K562 (cell line): Measurements from ENCODE around the gene PLSCR3. TPM values are rescaled to one million over a fixed set of nuclear protein-coding genes. Genes with fewer than 3 reads are reported as not detected.

Source experiments
- ATAC-seq: fragments of 200-7000 bp; cut with Tn5 transposase; 3 replicates; pipeline ENCODE4 v1.9.1; 2020; ENCODE audit warnings: moderate library complexity
- BruUV-seq: library from RNA; stranded (reverse); fragments of 400-500 nt; replicated peaks from 2 replicates; lab custom pipeline; 2021; lab: Mats Ljungman, UMichigan
- CTCF ChIA-PET: fragments of 300-600 bp; formaldehyde crosslinking; extraction: SDS; loops from one replicate; lab custom pipeline; 2021; ENCODE audit warnings: low intra/inter-chr PET ratio; lab: Yijun Ruan, JAX
- POLR2A ChIA-PET: fragments of 300-600, 350-650 bp; sonication (Branson Sonifier 250); formaldehyde crosslinking; extraction: SDS; loops from one replicate; lab custom pipeline; 2021; ENCODE audit warnings: antibody characterized with exemption, inconsistent platforms; lab: Yijun Ruan, JAX
- DNase-seq, 4 experiments: peaks; one replicate each; pipeline versions ENCODE4 v3.0.0 to v3.0.0-alpha.2; 2011 to 2018; ENCODE audit warnings: low spot score in 3 of 4, mixed read lengths in 3 of 4; ENCODE audit errors: extremely low read depth in 1 of 4
- FAIRE-seq: peaks from 2 replicates; lab custom pipeline; 2011; peaks lifted over from hg19 to GRCh38; lab: Jason Lieb, UNC
- H2AFZ ChIP-seq: 2 replicates; pipeline ENCODE4 v1.6.0; 2011; ENCODE audit warnings: low read depth, low read length, control low read depth, inconsistent platforms
- H3K27ac ChIP-seq: fragments of 200-600 bp; 3 replicates; pipeline ENCODE4 v1.8.0; 2011; ENCODE audit warnings: low read depth, mild to moderate bottlenecking, control low read depth, inconsistent platforms, low read length, moderate library complexity, mixed read lengths; ENCODE audit errors: extremely low read depth
- H3K27me3 ChIP-seq, 2 experiments: fragments of 300-600 bp in 1 of 2; 2 replicates in 1 of 2; 3 replicates in 1 of 2; pipeline versions ENCODE4 v1.6.0 to v1.8.0; 2011; ENCODE audit warnings: inconsistent platforms in 2 of 2, low read length in 2 of 2, mild to moderate bottlenecking in 1 of 2, mixed read lengths in 1 of 2, moderate library complexity in 1 of 2; ENCODE audit not compliant: control insufficient read depth in 2 of 2, insufficient read depth in 2 of 2
- H3K36me3 ChIP-seq: fragments of 300-600 bp; 3 replicates; pipeline ENCODE4 v1.8.0; 2011; ENCODE audit warnings: mild to moderate bottlenecking, low read length, inconsistent platforms; ENCODE audit not compliant: control insufficient read depth, insufficient read depth
- H3K4me1 ChIP-seq, 2 experiments: fragments of 200-600 bp in 1 of 2; replicated peaks in 1 of 2; 2 replicates in 1 of 2; 3 replicates in 1 of 2; pipeline versions ENCODE4 v1.5.1 to v1.8.0; 2011; ENCODE audit warnings: inconsistent platforms in 2 of 2, low read length in 2 of 2, mild to moderate bottlenecking in 1 of 2, mixed read lengths in 1 of 2, moderate library complexity in 1 of 2; ENCODE audit not compliant: control insufficient read depth in 2 of 2, insufficient read depth in 2 of 2
- H3K4me2 ChIP-seq: 2 replicates; pipeline ENCODE4 v1.6.1; 2011; ENCODE audit warnings: low read length, control low read depth, inconsistent platforms, mixed read lengths; ENCODE audit not compliant: insufficient read depth
- H3K4me3 ChIP-seq: fragments of 200-600 bp; sonication (generic), shearing (Covaris generic); 2 replicates; pipeline ENCODE4 v1.5.1; 2016; ENCODE audit warnings: control low read depth, inconsistent platforms
- H3K79me2 ChIP-seq: fragments of 200-600 bp; 3 replicates; pipeline ENCODE4 v1.8.0; 2011; ENCODE audit warnings: low read length, inconsistent platforms; ENCODE audit not compliant: control insufficient read depth, insufficient read depth
- H3K9ac ChIP-seq, 2 experiments: 2 replicates each; pipeline versions ENCODE4 v1.6.0 to v1.6.1; 2011; ENCODE audit warnings: low read depth in 2 of 2, low read length in 2 of 2, control low read depth in 1 of 2, inconsistent platforms in 1 of 2, mild to moderate bottlenecking in 1 of 2, mixed read lengths in 1 of 2; ENCODE audit not compliant: insufficient read depth in 1 of 2
- H3K9me1 ChIP-seq: one replicate; pipeline ENCODE4 v1.6.0; 2011; ENCODE audit warnings: inconsistent platforms, mild to moderate bottlenecking, low read length, moderate library complexity; ENCODE audit not compliant: control insufficient read depth, insufficient read depth
- H3K9me3 ChIP-seq: replicated peaks from 2 replicates; pipeline ENCODE4 v1.5.1; 2011; ENCODE audit warnings: low read depth, low read length, inconsistent platforms; ENCODE audit not compliant: control insufficient read depth, insufficient read depth
- H4K20me1 ChIP-seq: replicated peaks from 2 replicates; pipeline ENCODE4 v1.6.1; 2011; ENCODE audit warnings: low read length, inconsistent platforms, mixed read lengths; ENCODE audit not compliant: control insufficient read depth, insufficient read depth
- CREBBP ChIP-seq: IDR thresholded peaks from one replicate; pipeline ENCODE4 v1.6.1; 2012; ENCODE audit warnings: low read depth, mild to moderate bottlenecking, control low read depth, inconsistent platforms, low read length
- HBP1 ChIP-seq: fragments of 450-650 bp; formaldehyde crosslinking; IDR thresholded peaks from 2 replicates; pipeline ENCODE4 v1.4.0; 2022; ENCODE audit warnings: missing genetic modification characterization
- HMGXB4 ChIP-seq: sonication (generic); formaldehyde crosslinking; IDR thresholded peaks from 2 replicates; pipeline ENCODE4 v1.8.1; 2023; ENCODE audit warnings: mild to moderate bottlenecking, missing genetic modification reagents
- MTA3 ChIP-seq: fragments of 450-650 bp; formaldehyde crosslinking; IDR thresholded peaks from 2 replicates; pipeline ENCODE4 v1.6.1; 2017; ENCODE audit warnings: mild to moderate bottlenecking, borderline replicate concordance
- RBM39 ChIP-seq: fragments of 200-400 bp; formaldehyde crosslinking; optimal IDR thresholded peaks from 2 replicates; pipeline ENCODE3; 2018; ENCODE audit warnings: low read depth, low read length
- SMARCA4 ChIP-seq: fragments of 450-650 bp; IDR thresholded peaks from 2 replicates; pipeline ENCODE4 v1.6.1; 2016
- TBL1XR1 ChIP-seq, 2 experiments: IDR thresholded peaks; 2 replicates each; pipeline ENCODE4 v1.6.1; 2012; ENCODE audit warnings: improper control_type of control experiment in 2 of 2, low read length in 2 of 2, mild to moderate bottlenecking in 1 of 2
- XRCC5 ChIP-seq: fragments of 200-400 bp; formaldehyde crosslinking; IDR thresholded peaks from 2 replicates; pipeline ENCODE4 v1.6.1; 2017; ENCODE audit warnings: low read depth, mild to moderate bottlenecking, low read length
- ZBTB26 ChIP-seq: fragments of 450-650 bp; formaldehyde crosslinking; IDR thresholded peaks from 2 replicates; pipeline ENCODE4 v1.4.0; 2022; ENCODE audit warnings: missing genetic modification characterization
- ZNF586 ChIP-seq: fragments of 450-650 bp; formaldehyde crosslinking; conservative IDR thresholded peaks from 2 replicates; pipeline ENCODE4 v1.4.0; 2020; ENCODE audit warnings: mild to moderate bottlenecking, moderate library complexity
- ZNF766 ChIP-seq: fragments of 200-800 bp; sonication (Bioruptor generic); conservative IDR thresholded peaks from 2 replicates; pipeline ENCODE4 v1.6.1; 2016; ENCODE audit warnings: missing genetic modification characterization, missing compliant biosample characterization
- WGBS: fragments of 100-300 bp; shearing (Covaris generic); methylation state at CpG from one replicate; pipeline ENCODE4 v1.1.6; 2016; ENCODE audit warnings: low coverage, mixed read lengths; ENCODE audit not compliant: insufficient coverage; ENCODE audit errors: missing lambda C conversion rate; 5-methylcytosine and 5-hydroxymethylcytosine counted together
- in situ Hi-C: fragments of 300-500 bp; cut with MboI; formaldehyde crosslinking; loops from 4 replicates; pipeline ENCODE4 v1.15.0; 2018; ENCODE audit warnings: inconsistent platforms, mixed read lengths
- intact Hi-C: fragments of 100-400 bp; cut with micrococcal nuclease; formaldehyde crosslinking; loops from 2 replicates; pipeline ENCODE4 v1.14.2; 2022
- polyA plus RNA-seq, 8 experiments: library from polyadenylated mRNA; depleted of rRNA in 4 of 8; stranded (reverse) in 5 of 8; unstranded in 3 of 8; fragments of >200 nt; fragmentation: Nextera tagmentation in 2 of 8; fragmentation: Illumina TruSeq in 1 of 8; extraction: Ambion mirVana in 2 of 8; extraction: Trizol in 1 of 8; gene quantifications; 2 replicates each; pipeline versions ENCODE4 v1.2.1 to v1.2.3, GENCODE V29; 2011 to 2014; ENCODE audit warnings: inconsistent platforms in 1 of 8, missing spikeins in 1 of 8
- total RNA-seq, 7 experiments: library from RNA; depleted of rRNA in 6 of 7; stranded (reverse); fragments of >200 nt in 6 of 7; fragmentation: Illumina TruSeq in 2 of 7; extraction: Trizol in 2 of 7; gene quantifications; 2 replicates each; pipeline versions ENCODE4 v1.2.1 to v1.2.3, GENCODE V29; 2011 to 2021; ENCODE audit warnings: low replicate concordance in 1 of 7

The PLSCR3 gene
- total and polyA plus RNA-seq, 9 of the 15 experiments (the other 6 are each of a cell fraction or from before 2014, with no cell fraction given), result 3.2 to 16.8 (median 4.5) TPM

GRCh38 chr17:7361906-7362305 lies 32.4 kb downstream of the PLSCR3 start (continued):
- no peak for TF ChIP-seq XRCC5
- TF ChIP-seq, all 486 proteins: peak for 0

- in situ Hi-C loops (loop anchor here (10.0 kb wide), 1 partner anchor 197 kb away; the partner anchor contains the start of gene TNFSF13), intact Hi-C loops (loop anchor here (5.0 kb wide), 2 partner anchors 145 to 205 kb away; partner anchors contain the start of gene SENP3)
- Histone ChIP-seq H4K20me1 (no peaks in the 10 kb centered on the region), H2AFZ (no peak overlapping the region), H3K27me3 (no peaks in the 10 kb centered on the region)
- 15% methylated on average over 2 of the region's 2 CpGs for WGBS
- BruUV-seq, result no TSS peak
- POLR2A ChIA-PET, result interaction anchor here (1.1 to 1.6 kb wide), 2 partner anchors 13 to 128 kb away, joined by 3 to 7 read pairs; no protein-coding TSS in a partner anchor
- ATAC-seq, result no peak
- no peak for TF ChIP-seq ZNF766
- TF ChIP-seq ZBTB26 (CRISPR knock-in tag), result no peak
- TF ChIP-seq SMARCA4, result no peak
- TF ChIP-seq MTA3, result no peak
- no peak for TF ChIP-seq HMGXB4
- TF ChIP-seq ZNF586 (CRISPR knock-in tag), result no peak
- no peak for TF ChIP-seq CREBBP
- TF ChIP-seq TBL1XR1 (IDR thresholded peaks at IDR 0.05; ENCODE audit: low read length in 2 of 2), result no peak
- no peak for TF ChIP-seq RBM39
- no peak for TF ChIP-seq HBP1
- TF ChIP-seq, all 486 proteins: peak for 0
- DNase-seq (no peak), FAIRE-seq (no peak)
- Histone ChIP-seq H3K4me1 (peaks cover 0 to 25% of the 10 kb centered on the region in 2 experiments; a peak in 3 of 5 replicates), H3K4me3 (no peak overlapping the region), H3K9me3 (no peaks in the 10 kb centered on the region), H3K36me3 (no peaks in the 10 kb centered on the region), H3K27ac (no peak overlapping the region), H3K4me2 (no peak overlapping the region), H3K79me2 (no peaks in the 10 kb centered on the region; the same call in 2 of the 3 replicates), H3K9ac (no peak overlapping the region), H3K9me1 (no peaks in the 10 kb centered on the region)
- CTCF ChIA-PET, result no interaction called here
Measured at GRCh38 chr17:7357381-7357780, 36.9 kb downstream of the PLSCR3 start.
